Measurements from ENCODE around the gene UBE2L3.

DNA sequence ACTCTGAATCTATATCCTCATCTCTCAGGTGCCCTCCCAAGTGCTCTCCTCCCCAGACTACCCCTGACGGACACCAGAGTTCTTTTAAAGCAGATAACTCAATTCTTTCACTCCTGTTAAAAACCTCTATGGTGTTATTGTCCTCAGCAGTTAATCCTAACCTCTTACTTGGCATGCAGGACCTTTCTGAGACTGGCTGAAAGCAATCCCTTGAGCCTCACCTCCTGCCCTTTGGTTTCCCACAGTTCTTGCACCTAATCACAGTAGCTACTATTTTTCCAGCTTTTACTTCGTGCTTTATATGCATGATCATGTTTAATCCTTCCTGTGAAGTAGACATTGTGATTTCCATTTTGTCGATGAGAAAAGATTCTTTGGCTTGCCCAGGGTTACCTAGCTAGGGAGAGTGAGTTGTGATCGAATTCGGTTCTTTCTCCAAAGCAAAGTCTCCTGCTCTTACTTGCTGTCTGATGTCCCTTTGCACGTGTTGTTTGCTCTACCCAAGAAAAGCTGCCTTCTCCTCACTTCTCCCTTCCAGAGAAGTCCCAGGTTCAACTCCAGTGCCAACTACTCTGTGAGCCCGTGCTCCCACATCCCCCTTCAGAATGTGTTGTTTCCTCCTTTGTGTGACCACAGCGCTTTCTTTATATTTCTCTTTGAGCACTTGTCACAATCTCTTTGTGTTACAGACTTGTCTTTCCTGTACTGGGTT, 2.1 kb downstream of the UBE2L3 start:
- TF ChIP-seq MTA3 (CRISPR knock-in tag; IDR thresholded peaks at IDR 0.05) (no peak), HDAC2 (CRISPR knock-in tag; IDR thresholded peaks at IDR 0.05) (no peak), JUNB (CRISPR knock-in tag; IDR thresholded peaks at IDR 0.05; ENCODE audit: borderline replicate concordance) (no peak), ZNF282 (IDR thresholded peaks at IDR 0.05; ENCODE audit: partially characterized antibody) (no peak), SMC3 (IDR thresholded peaks at IDR 0.05; ENCODE audit: low read length) (no peak), CC2D1A (CRISPR knock-in tag; IDR thresholded peaks at IDR 0.05) (no peak), NONO (IDR thresholded peaks at IDR 0.05) (no peak), NONO (CRISPR knock-in tag; conservative IDR thresholded peaks at IDR 0.05) (no peak), POLR2A (IDR thresholded peaks at IDR 0.05; ENCODE audit: insufficient read depth in 1 of 2, low read depth in 2 of 2, low read length in 2 of 2) (no peak)
- TF ChIP-seq, protein P1, sequence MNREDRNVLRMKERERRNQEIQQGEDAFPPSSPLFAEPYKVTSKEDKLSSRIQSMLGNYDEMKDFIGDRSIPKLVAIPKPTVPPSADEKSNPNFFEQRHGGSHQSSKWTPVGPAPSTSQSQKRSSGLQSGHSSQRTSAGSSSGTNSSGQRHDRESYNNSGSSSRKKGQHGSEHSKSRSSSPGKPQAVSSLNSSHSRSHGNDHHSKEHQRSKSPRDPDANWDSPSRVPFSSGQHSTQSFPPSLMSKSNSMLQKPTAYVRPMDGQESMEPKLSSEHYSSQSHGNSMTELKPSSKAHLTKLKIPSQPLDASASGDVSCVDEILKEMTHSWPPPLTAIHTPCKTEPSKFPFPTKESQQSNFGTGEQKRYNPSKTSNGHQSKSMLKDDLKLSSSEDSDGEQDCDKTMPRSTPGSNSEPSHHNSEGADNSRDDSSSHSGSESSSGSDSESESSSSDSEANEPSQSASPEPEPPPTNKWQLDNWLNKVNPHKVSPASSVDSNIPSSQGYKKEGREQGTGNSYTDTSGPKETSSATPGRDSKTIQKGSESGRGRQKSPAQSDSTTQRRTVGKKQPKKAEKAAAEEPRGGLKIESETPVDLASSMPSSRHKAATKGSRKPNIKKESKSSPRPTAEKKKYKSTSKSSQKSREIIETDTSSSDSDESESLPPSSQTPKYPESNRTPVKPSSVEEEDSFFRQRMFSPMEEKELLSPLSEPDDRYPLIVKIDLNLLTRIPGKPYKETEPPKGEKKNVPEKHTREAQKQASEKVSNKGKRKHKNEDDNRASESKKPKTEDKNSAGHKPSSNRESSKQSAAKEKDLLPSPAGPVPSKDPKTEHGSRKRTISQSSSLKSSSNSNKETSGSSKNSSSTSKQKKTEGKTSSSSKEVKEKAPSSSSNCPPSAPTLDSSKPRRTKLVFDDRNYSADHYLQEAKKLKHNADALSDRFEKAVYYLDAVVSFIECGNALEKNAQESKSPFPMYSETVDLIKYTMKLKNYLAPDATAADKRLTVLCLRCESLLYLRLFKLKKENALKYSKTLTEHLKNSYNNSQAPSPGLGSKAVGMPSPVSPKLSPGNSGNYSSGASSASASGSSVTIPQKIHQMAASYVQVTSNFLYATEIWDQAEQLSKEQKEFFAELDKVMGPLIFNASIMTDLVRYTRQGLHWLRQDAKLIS (CRISPR knock-in tag; IDR thresholded peaks at IDR 0.05), result no peak
- TF ChIP-seq, protein P2, sequence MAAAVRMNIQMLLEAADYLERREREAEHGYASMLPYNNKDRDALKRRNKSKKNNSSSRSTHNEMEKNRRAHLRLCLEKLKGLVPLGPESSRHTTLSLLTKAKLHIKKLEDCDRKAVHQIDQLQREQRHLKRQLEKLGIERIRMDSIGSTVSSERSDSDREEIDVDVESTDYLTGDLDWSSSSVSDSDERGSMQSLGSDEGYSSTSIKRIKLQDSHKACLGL (CRISPR knock-in tag; IDR thresholded peaks at IDR 0.05), result no peak
- TF ChIP-seq, protein P3, sequence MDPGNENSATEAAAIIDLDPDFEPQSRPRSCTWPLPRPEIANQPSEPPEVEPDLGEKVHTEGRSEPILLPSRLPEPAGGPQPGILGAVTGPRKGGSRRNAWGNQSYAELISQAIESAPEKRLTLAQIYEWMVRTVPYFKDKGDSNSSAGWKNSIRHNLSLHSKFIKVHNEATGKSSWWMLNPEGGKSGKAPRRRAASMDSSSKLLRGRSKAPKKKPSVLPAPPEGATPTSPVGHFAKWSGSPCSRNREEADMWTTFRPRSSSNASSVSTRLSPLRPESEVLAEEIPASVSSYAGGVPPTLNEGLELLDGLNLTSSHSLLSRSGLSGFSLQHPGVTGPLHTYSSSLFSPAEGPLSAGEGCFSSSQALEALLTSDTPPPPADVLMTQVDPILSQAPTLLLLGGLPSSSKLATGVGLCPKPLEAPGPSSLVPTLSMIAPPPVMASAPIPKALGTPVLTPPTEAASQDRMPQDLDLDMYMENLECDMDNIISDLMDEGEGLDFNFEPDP (CRISPR knock-in tag; conservative IDR thresholded peaks at IDR 0.05), result no peak
- TF ChIP-seq, protein P4, sequence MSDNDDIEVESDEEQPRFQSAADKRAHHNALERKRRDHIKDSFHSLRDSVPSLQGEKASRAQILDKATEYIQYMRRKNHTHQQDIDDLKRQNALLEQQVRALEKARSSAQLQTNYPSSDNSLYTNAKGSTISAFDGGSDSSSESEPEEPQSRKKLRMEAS (IDR thresholded peaks at IDR 0.05), result no peak
- TF ChIP-seq, protein P5, sequence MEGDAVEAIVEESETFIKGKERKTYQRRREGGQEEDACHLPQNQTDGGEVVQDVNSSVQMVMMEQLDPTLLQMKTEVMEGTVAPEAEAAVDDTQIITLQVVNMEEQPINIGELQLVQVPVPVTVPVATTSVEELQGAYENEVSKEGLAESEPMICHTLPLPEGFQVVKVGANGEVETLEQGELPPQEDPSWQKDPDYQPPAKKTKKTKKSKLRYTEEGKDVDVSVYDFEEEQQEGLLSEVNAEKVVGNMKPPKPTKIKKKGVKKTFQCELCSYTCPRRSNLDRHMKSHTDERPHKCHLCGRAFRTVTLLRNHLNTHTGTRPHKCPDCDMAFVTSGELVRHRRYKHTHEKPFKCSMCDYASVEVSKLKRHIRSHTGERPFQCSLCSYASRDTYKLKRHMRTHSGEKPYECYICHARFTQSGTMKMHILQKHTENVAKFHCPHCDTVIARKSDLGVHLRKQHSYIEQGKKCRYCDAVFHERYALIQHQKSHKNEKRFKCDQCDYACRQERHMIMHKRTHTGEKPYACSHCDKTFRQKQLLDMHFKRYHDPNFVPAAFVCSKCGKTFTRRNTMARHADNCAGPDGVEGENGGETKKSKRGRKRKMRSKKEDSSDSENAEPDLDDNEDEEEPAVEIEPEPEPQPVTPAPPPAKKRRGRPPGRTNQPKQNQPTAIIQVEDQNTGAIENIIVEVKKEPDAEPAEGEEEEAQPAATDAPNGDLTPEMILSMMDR (CRISPR knock-in tag; IDR thresholded peaks at IDR 0.05), result no peak
- TF ChIP-seq, protein P6, sequence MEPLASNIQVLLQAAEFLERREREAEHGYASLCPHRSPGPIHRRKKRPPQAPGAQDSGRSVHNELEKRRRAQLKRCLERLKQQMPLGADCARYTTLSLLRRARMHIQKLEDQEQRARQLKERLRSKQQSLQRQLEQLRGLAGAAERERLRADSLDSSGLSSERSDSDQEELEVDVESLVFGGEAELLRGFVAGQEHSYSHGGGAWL (CRISPR knock-in tag; IDR thresholded peaks at IDR 0.05), result no peak
